ENCODE data around the gene SLC17A3. TPM values are rescaled to one million over a fixed set of nuclear protein-coding genes. Genes with fewer than 3 reads are reported as not detected.

The SLC17A3 gene
- total RNA-seq, 4 donors from 2014 or later: not detected

- no peak overlapping the region for H3K4me3 ChIP-seq (replicated peaks in 1 of 3)
- intact Hi-C loops (cut with DNase I): no loop called here
- no peaks in the 10 kb centered on the region for H3K27me3 ChIP-seq
- 71 to 72% methylated on average over 3 of the region's 3 CpGs for WGBS, 2 donors
- H3K27ac ChIP-seq: no peak overlapping the region
- H3K9me3 ChIP-seq: no peaks in the 10 kb centered on the region
- no peaks in the 10 kb centered on the region for H3K36me3 ChIP-seq
- DNase-seq: no peak
- no peaks in the 10 kb centered on the region for H3K4me1 ChIP-seq
- no peak for TF ChIP-seq CTCF (IDR thresholded peaks at IDR 0.05)
- no peak for TF ChIP-seq POLR2A (IDR thresholded peaks at IDR 0.05)
Observed at GRCh38 chr6:25868436-25869183, 5.4 kb downstream of the SLC17A3 start.

- H3K4me3 ChIP-seq (replicated peaks in 1 of 3): no peak overlapping the region
- H3K9me3 ChIP-seq: no peaks in the 10 kb centered on the region
- 85 to 94% methylated on average over 3 of the region's 3 CpGs for WGBS, 2 donors
- no peaks in the 10 kb centered on the region for H3K36me3 ChIP-seq
- H3K4me1 ChIP-seq: no peaks in the 10 kb centered on the region
- H3K27me3 ChIP-seq: no peaks in the 10 kb centered on the region
- DNase-seq: no peak
- TF ChIP-seq CTCF (IDR thresholded peaks at IDR 0.05): no peak
- no peak for TF ChIP-seq POLR2A (IDR thresholded peaks at IDR 0.05)
- intact Hi-C loops (cut with DNase I): no loop called here
- H3K27ac ChIP-seq: no peak overlapping the region
Observed at GRCh38 chr6:25866011-25866410, 8.0 kb downstream of the SLC17A3 start.

GRCh38 chr6:25863360-25863759 lies 10.7 kb downstream of the SLC17A3 start:
- Histone ChIP-seq H3K4me1 (no peaks in the 10 kb centered on the region), H3K4me3 (replicated peaks in 1 of 3) (no peak overlapping the region), H3K27me3 (no peaks in the 10 kb centered on the region), H3K36me3 (no peaks in the 10 kb centered on the region), H3K9me3 (no peaks in the 10 kb centered on the region), H3K27ac (no peak overlapping the region)
- no peak for TF ChIP-seq CTCF (IDR thresholded peaks at IDR 0.05)
- no peak for TF ChIP-seq POLR2A (IDR thresholded peaks at IDR 0.05)
- DNase-seq: no peak
- intact Hi-C loops (cut with DNase I): no loop called here
- 71% methylated on average over 2 of the region's 2 CpGs for WGBS, 2 donors

- intact Hi-C loops (cut with DNase I): no loop called here
- H3K27ac ChIP-seq: no peak overlapping the region
- TF ChIP-seq POLR2A (IDR thresholded peaks at IDR 0.05): no peak
- TF ChIP-seq CTCF (IDR thresholded peaks at IDR 0.05): no peak
- no peak for DNase-seq
- H3K9me3 ChIP-seq: no peaks in the 10 kb centered on the region
- H3K4me3 ChIP-seq (replicated peaks in 1 of 3): no peak overlapping the region
- no peaks in the 10 kb centered on the region for H3K36me3 ChIP-seq
- H3K27me3 ChIP-seq: no peaks in the 10 kb centered on the region
- 88 to 93% methylated on average over 4 of the region's 4 CpGs for WGBS, 2 donors
- H3K4me1 ChIP-seq: no peaks in the 10 kb centered on the region
Observed at GRCh38 chr6:25862199-25862598, 11.8 kb downstream of the SLC17A3 start.

- TF ChIP-seq POLR2A (IDR thresholded peaks at IDR 0.05) (no peak), CTCF (IDR thresholded peaks at IDR 0.05) (no peak)
- Histone ChIP-seq H3K27me3 (no peaks in the 10 kb centered on the region), H3K4me3 (replicated peaks in 1 of 3) (no peak overlapping the region), H3K4me1 (no peaks in the 10 kb centered on the region), H3K27ac (no peak overlapping the region), H3K36me3 (no peaks in the 10 kb centered on the region), H3K9me3 (no peaks in the 10 kb centered on the region)
- intact Hi-C loops (cut with DNase I): no loop called here
- DNase-seq: no peak
Observed at GRCh38 chr6:25852756-25853155, 21.3 kb downstream of the SLC17A3 start.
